GM19467 (cell line): ENCODE results near the gene OR4Q2.
"Not testable (repeated sequence)": the region's sequence is repeated elsewhere in the genome, so short reads cannot be mapped to it uniquely, and the experiment has no call there.

Experiments used
- ATAC-seq: cut with Tn5 transposase; IDR thresholded peaks from one replicate; pipeline ENCODE4 v1.9.1; 2021; ENCODE audit warnings: mild to moderate bottlenecking, moderate library complexity; ENCODE audit not compliant: unreplicated experiment

OR4Q2 gene

GRCh38 chr14:20001863-20002262 lies at the start of gene OR4Q2:
Gene OR4Q2, plus strand, starts transcription at chr14:20002163.
- no peak for ATAC-seq

- not testable (repeated sequence) for ATAC-seq
Observed at GRCh38 chr14:19969735-19970134, 32.2 kb upstream of the OR4Q2 start.

GRCh38 chr14:19974844-19975243 lies 27.1 kb upstream of the OR4Q2 start:
- no peak for ATAC-seq

GRCh38 chr14:19975291-19975690 lies 26.7 kb upstream of the OR4Q2 start, which contains the start of gene OR4K15:
Gene OR4K15, plus strand, starts transcription at chr14:19975591. Its CDS starts 0 bp downstream, at chr14:19975591.
- ATAC-seq, result no peak

GRCh38 chr14:19993438-19993837 lies 8.5 kb upstream of the OR4Q2 start:
- no peak for ATAC-seq

GRCh38 chr14:20002319-20002718 lies 356 bp downstream of the OR4Q2 start:
- ATAC-seq, result no peak

- no peak for ATAC-seq
Observed at GRCh38 chr14:20008156-20008555, 6.2 kb downstream of the OR4Q2 start.

- ATAC-seq, result no peak
Observed at GRCh38 chr14:20019257-20019865, 17.4 kb downstream of the OR4Q2 start, which contains the start of gene OR4K14. Gene OR4K14, minus strand, starts transcription at chr14:20019307. Its CDS starts 4,114 bp downstream, at chr14:20015193.

- ATAC-seq, result no peak
Observed at GRCh38 chr14:20031058-20031457, 29.1 kb downstream of the OR4Q2 start.

GRCh38 chr14:20035449-20035848 lies 33.5 kb downstream of the OR4Q2 start:
- ATAC-seq, result no peak

GRCh38 chr14:20035938-20036337 lies 34.0 kb downstream of the OR4Q2 start, which contains the start of gene OR4K13:
Gene OR4K13, minus strand, starts transcription at chr14:20036038. Its CDS starts 1,280 bp downstream, at chr14:20034758.
- ATAC-seq, result no peak

- no peak for ATAC-seq
Observed at GRCh38 chr14:20044243-20044642, 42.3 kb downstream of the OR4Q2 start.

- ATAC-seq, result no peak
Observed at GRCh38 chr14:20048202-20048601, 46.2 kb downstream of the OR4Q2 start.
